PFSK-1 (cell line): ENCODE data around the gene PPP2R2B.

Experiments used
- FOXP2 ChIP-seq: optimal IDR thresholded peaks from 2 replicates; pipeline ENCODE3; 2011; ENCODE audit warnings: borderline replicate concordance, control low read depth, inconsistent platforms; ENCODE audit not compliant: insufficient read depth; ENCODE audit errors: extremely low read length, extremely low read depth
- POLR2AphosphoS5 ChIP-seq: IDR thresholded peaks from 2 replicates; pipeline ENCODE4 v1.6.1; 2012; ENCODE audit warnings: low read depth, mild to moderate bottlenecking, control low read depth, low read length, moderate library complexity
- SIN3A ChIP-seq: IDR thresholded peaks from 2 replicates; pipeline ENCODE4 v1.6.1; 2012; ENCODE audit warnings: mild to moderate bottlenecking, low read length, moderate library complexity, borderline replicate concordance; ENCODE audit not compliant: insufficient read depth
- TAF1 ChIP-seq: IDR thresholded peaks from 2 replicates; pipeline ENCODE4 v1.6.1; 2012; ENCODE audit warnings: low read length, control low read depth, borderline replicate concordance; ENCODE audit not compliant: insufficient read depth
- TF ChIP-seq, protein P1 (sequence below), 2 experiments: IDR thresholded peaks; 2 replicates each; pipeline versions ENCODE4 v1.6.1 to v1.8.0; 2011 to 2012; ENCODE audit warnings: low read depth in 2 of 2, low read length in 2 of 2, control low read depth in 1 of 2, inconsistent platforms in 1 of 2, mild to moderate bottlenecking in 1 of 2, moderate library complexity in 1 of 2; ENCODE audit not compliant: insufficient read depth in 1 of 2

Gene PPP2R2B

DNA sequence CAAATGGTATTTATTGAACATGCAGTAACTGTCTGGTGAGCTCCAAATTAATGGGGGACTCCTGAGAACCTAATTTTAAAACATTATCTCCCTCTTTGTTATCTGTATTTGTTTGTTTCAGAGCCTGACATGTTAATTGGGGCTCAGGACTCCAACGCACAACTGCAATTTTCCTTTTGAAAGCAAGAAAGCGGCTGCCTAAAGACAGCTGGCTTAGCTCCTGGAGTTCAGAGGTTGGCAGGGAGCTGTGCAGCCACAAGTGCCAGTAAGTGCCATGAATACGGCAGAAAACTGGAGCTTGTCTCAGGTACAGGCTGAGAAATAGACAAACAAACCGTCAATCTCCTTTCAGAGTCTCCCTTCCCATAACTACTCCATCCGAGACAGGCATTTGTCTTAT, 80.9 kb downstream of the PPP2R2B start:
- TF ChIP-seq POLR2AphosphoS5 (no peak), FOXP2 (no peak), TAF1 (no peak), SIN3A (no peak)
- TF ChIP-seq, protein P1, sequence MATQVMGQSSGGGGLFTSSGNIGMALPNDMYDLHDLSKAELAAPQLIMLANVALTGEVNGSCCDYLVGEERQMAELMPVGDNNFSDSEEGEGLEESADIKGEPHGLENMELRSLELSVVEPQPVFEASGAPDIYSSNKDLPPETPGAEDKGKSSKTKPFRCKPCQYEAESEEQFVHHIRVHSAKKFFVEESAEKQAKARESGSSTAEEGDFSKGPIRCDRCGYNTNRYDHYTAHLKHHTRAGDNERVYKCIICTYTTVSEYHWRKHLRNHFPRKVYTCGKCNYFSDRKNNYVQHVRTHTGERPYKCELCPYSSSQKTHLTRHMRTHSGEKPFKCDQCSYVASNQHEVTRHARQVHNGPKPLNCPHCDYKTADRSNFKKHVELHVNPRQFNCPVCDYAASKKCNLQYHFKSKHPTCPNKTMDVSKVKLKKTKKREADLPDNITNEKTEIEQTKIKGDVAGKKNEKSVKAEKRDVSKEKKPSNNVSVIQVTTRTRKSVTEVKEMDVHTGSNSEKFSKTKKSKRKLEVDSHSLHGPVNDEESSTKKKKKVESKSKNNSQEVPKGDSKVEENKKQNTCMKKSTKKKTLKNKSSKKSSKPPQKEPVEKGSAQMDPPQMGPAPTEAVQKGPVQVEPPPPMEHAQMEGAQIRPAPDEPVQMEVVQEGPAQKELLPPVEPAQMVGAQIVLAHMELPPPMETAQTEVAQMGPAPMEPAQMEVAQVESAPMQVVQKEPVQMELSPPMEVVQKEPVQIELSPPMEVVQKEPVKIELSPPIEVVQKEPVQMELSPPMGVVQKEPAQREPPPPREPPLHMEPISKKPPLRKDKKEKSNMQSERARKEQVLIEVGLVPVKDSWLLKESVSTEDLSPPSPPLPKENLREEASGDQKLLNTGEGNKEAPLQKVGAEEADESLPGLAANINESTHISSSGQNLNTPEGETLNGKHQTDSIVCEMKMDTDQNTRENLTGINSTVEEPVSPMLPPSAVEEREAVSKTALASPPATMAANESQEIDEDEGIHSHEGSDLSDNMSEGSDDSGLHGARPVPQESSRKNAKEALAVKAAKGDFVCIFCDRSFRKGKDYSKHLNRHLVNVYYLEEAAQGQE (IDR thresholded peaks at IDR 0.05; ENCODE audit: insufficient read depth in 1 of 2, low read depth in 2 of 2, low read length in 2 of 2), result no peak

DNA sequence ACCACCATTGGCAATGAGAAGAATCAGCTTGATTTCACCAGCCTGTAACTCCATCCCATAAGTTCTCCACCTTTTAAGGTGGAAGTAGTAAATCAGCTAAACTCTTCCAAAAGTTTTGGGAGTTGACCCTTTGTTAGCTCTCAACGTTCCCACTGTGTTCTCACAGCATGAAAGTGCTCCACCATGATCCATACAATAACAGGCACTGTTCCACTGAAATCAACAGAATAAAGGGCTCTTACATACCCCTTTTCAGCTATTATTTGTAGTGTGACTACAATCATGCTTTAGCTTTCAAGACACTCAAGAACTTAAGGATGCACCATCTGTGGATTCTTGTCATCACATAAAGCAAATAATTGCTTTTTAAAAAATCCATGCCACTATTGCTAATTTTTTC, 81.6 kb downstream of the PPP2R2B start:
- TF ChIP-seq POLR2AphosphoS5, result no peak
- no peak for TF ChIP-seq SIN3A
- TF ChIP-seq, protein P1 (IDR thresholded peaks at IDR 0.05; ENCODE audit: insufficient read depth in 1 of 2, low read depth in 2 of 2, low read length in 2 of 2), result no peak
- no peak for TF ChIP-seq TAF1
- TF ChIP-seq FOXP2, result no peak

DNA sequence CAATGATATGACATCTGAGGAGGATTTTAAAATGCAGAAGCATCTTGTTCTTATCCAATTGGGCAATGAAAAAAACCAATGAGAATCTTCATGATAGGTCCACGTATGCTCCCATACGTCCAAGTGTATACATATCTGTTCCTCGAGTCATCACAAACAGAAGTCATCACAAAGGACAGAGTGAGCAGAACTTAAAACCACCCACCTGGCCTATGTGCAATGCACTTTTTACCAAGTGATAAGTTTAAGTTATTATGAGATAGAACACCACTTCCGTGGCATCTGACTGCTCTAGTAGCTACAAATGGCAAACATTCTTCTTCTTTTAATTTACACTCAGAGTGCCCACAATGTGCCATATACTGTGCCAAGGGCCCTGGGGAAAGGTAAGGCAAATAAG, 82.4 kb downstream of the PPP2R2B start:
- TF ChIP-seq POLR2AphosphoS5 (no peak), SIN3A (no peak), TAF1 (no peak), FOXP2 (no peak)
- TF ChIP-seq, protein P1 (IDR thresholded peaks at IDR 0.05; ENCODE audit: insufficient read depth in 1 of 2, low read depth in 2 of 2, low read length in 2 of 2), result no peak

DNA sequence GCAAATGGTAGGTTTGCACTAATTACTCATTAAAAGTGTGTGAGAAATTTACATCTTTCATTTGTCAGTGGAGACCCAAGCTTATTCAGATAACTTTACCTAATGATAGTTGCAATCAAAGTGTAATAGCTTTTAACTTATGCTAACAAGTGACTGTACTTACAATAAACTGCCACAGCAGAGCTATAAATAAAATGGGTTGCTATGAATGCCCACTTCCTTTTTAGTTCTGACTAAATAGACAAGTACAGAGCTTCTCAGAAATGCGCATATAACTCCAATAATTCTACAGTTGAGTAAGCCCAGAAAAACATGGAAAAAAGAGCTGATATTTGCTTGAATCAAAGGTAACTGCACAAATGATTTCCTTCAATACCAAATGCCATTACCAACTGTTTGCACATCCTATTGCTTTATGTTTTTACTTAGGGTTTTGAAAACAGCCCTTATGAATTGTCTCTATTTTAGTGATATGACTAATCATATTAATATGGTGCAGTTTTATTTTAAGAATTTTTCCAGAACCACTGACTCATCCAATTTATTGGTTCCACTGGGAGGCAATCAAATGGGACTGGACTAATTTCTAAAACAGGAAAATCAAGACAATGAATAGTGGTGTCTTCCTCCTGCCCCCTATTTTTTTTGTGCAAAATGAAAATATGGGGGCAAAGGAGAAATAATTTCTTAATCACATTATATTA, 84.1 kb downstream of the PPP2R2B start:
- TF ChIP-seq, protein P1 (IDR thresholded peaks at IDR 0.05; ENCODE audit: insufficient read depth in 1 of 2, low read depth in 2 of 2, low read length in 2 of 2), result no peak
- no peak for TF ChIP-seq SIN3A

DNA sequence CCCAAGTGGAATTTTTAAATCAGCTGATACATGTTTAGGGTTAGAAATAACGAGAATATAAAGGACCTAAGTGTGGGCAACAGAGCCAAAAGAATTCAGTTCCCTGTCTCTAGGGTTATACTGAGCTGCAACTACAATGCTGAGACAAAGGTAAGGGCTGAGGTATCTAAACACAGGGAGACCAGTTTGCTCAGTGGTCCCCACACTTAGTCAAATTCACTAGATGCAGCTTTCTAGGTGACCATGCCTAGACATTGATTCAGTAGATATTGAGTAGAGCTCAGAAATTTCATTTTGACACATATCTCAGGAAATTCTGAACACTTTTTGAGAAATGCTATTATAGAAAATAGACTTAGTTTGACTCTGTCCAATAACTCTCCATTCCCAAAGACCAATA, 84.8 kb downstream of the PPP2R2B start:
- no peak for TF ChIP-seq FOXP2

DNA sequence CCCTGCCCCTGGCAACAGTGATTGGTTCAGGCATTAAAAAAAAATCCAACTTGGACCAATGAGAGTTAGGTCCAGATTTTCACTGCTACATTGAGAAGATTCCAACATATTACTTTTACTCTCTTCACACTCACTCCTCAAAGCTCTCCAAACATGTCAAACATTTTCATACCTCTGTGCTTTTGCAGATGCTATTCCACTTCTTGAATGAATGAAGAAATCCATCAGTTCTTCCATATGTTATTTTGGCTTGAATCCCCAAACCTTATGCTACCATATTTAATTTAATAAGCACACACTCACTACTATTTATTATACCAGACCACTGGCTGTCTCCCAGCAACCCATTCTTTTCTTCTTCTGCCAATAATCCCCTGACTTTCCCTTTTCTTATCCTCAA, 87.1 kb downstream of the PPP2R2B start:
- no peak for TF ChIP-seq TAF1
- TF ChIP-seq POLR2AphosphoS5, result no peak
- TF ChIP-seq, protein P1 (IDR thresholded peaks at IDR 0.05; ENCODE audit: insufficient read depth in 1 of 2, low read depth in 2 of 2, low read length in 2 of 2), result no peak
- TF ChIP-seq FOXP2, result no peak
- no peak for TF ChIP-seq SIN3A
